GM12878 (cell line): Measurements from ENCODE around the gene HSD11B1. TPM values are rescaled to one million over a fixed set of nuclear protein-coding genes. Genes with fewer than 3 reads are reported as not detected.

Experiments used
- ATF2 ChIP-seq: IDR thresholded peaks from 2 replicates; pipeline ENCODE4 v1.6.1; 2012; ENCODE audit warnings: low read length, inconsistent platforms
- BRCA1 ChIP-seq: IDR thresholded peaks from 2 replicates; pipeline ENCODE4 v1.6.1; 2011; ENCODE audit warnings: low read depth, low read length, improper control_type of control experiment
- CREB1 ChIP-seq: IDR thresholded peaks from 2 replicates; pipeline ENCODE4 v1.6.1; 2012; ENCODE audit warnings: low read depth, mild to moderate bottlenecking, inconsistent platforms
- ESRRA ChIP-seq: IDR thresholded peaks from 2 replicates; pipeline ENCODE4 v1.6.1; 2012; ENCODE audit warnings: mild to moderate bottlenecking, low read length, improper control_type of control experiment
- IRF3 ChIP-seq: fragments of 450-650 bp; IDR thresholded peaks from 2 replicates; pipeline ENCODE4 v1.6.1; 2014; ENCODE audit warnings: mild to moderate bottlenecking
- JUND ChIP-seq: IDR thresholded peaks from 2 replicates; pipeline ENCODE4 v1.6.1; 2012; ENCODE audit warnings: low read depth, mild to moderate bottlenecking, low read length, improper control_type of control experiment, moderate library complexity
- MLLT1 ChIP-seq: fragments of 450-650 bp; IDR thresholded peaks from 2 replicates; pipeline ENCODE4 v1.6.1; 2016; ENCODE audit warnings: mild to moderate bottlenecking
- MTA3 ChIP-seq: IDR thresholded peaks from 2 replicates; pipeline ENCODE4 v1.6.1; 2012; ENCODE audit warnings: low read length, inconsistent platforms, borderline replicate concordance
- MYC ChIP-seq: IDR thresholded peaks from 2 replicates; pipeline ENCODE4 v1.6.1; 2011; ENCODE audit warnings: mild to moderate bottlenecking, low read length, moderate library complexity, inconsistent platforms; ENCODE audit not compliant: insufficient read depth, insufficient replicate concordance, insufficient read length, severe bottlenecking
- NFIC ChIP-seq: IDR thresholded peaks from 2 replicates; pipeline ENCODE4 v1.6.1; 2012; ENCODE audit warnings: low read depth, mild to moderate bottlenecking, inconsistent platforms, low read length, moderate library complexity
- RAD51 ChIP-seq: fragments of 450-650 bp; IDR thresholded peaks from 2 replicates; pipeline ENCODE4 v1.6.1; 2016; ENCODE audit warnings: moderate library complexity, mild to moderate bottlenecking, inconsistent platforms
- RELB ChIP-seq: fragments of 450-650 bp; IDR thresholded peaks from 2 replicates; pipeline ENCODE4 v1.6.1; 2017; ENCODE audit warnings: low read depth, mild to moderate bottlenecking, moderate library complexity
- RFX5 ChIP-seq: IDR thresholded peaks from 2 replicates; pipeline ENCODE4 v1.6.1; 2011; ENCODE audit warnings: low read depth, low read length, improper control_type of control experiment
- SKIL ChIP-seq: fragments of 450-650 bp; IDR thresholded peaks from 2 replicates; pipeline ENCODE4 v1.6.1; 2017; ENCODE audit warnings: mild to moderate bottlenecking, low read depth, inconsistent platforms; ENCODE audit not compliant: poor library complexity, severe bottlenecking
- SMAD1 ChIP-seq: fragments of 450-650 bp; IDR thresholded peaks from 2 replicates; pipeline ENCODE4 v1.6.1; 2018; ENCODE audit warnings: mild to moderate bottlenecking, low read depth; ENCODE audit not compliant: partially characterized antibody
- TARDBP ChIP-seq: IDR thresholded peaks from 2 replicates; pipeline ENCODE4 v1.6.1; 2016; ENCODE audit warnings: borderline replicate concordance
- TBL1XR1 ChIP-seq: IDR thresholded peaks from 2 replicates; pipeline ENCODE4 v1.6.1; 2012; ENCODE audit warnings: low read depth, low read length, improper control_type of control experiment
- TCF12 ChIP-seq: IDR thresholded peaks from 2 replicates; pipeline ENCODE4 v1.6.1; 2011; ENCODE audit warnings: low read depth, mild to moderate bottlenecking, low read length
- YY1 ChIP-seq: IDR thresholded peaks from 2 replicates; pipeline ENCODE4 v1.6.1; 2011; ENCODE audit warnings: low read depth, mild to moderate bottlenecking, low read length
- ZNF274 ChIP-seq: IDR thresholded peaks from one replicate; pipeline ENCODE4 v1.8.0; 2011; ENCODE audit not compliant: insufficient read length, insufficient read depth
- ZSCAN29 ChIP-seq: fragments of 450-650 bp; IDR thresholded peaks from 2 replicates; pipeline ENCODE4 v1.6.1; 2017; ENCODE audit warnings: mild to moderate bottlenecking, moderate library complexity
- polyA plus RNA-seq, 11 experiments: library from polyadenylated mRNA; depleted of rRNA in 4 of 11; unstranded in 6 of 11; stranded (reverse) in 5 of 11; fragments of >200 nt; fragmentation: Nextera tagmentation in 4 of 11; fragmentation: Illumina TruSeq in 1 of 11; extraction: Ambion mirVana in 4 of 11; extraction: Trizol in 1 of 11; gene quantifications; 1 replicate in 1 of 11; 2 replicates in 10 of 11; pipeline versions ENCODE4 v1.2.1 to v1.2.3, GENCODE V29; 2011 to 2016; ENCODE audit warnings: inconsistent platforms in 2 of 11, missing spikeins in 2 of 11, low read depth in 1 of 11
- total RNA-seq, 4 experiments: library from RNA; depleted of rRNA in 3 of 4; stranded (reverse); fragments of >200 nt in 3 of 4; fragmentation: Illumina TruSeq in 1 of 4; extraction: Trizol in 1 of 4; gene quantifications; 2 replicates each; pipeline versions ENCODE4 v1.2.1 to v1.2.3, GENCODE V29; 2013 to 2021
- TF ChIP-seq, protein P1 (sequence below): IDR thresholded peaks from 2 replicates; pipeline ENCODE4 v1.6.1; 2011; ENCODE audit warnings: mild to moderate bottlenecking, low read depth, low read length, moderate library complexity; ENCODE audit not compliant: insufficient replicate concordance

The HSD11B1 gene
- total and polyA plus RNA-seq, 10 of the 15 experiments (the other 5 are each of a cell fraction or from before 2014, with no cell fraction given): 0.04 to 0.27 (median 0.15) TPM; not detected in 7

DNA sequence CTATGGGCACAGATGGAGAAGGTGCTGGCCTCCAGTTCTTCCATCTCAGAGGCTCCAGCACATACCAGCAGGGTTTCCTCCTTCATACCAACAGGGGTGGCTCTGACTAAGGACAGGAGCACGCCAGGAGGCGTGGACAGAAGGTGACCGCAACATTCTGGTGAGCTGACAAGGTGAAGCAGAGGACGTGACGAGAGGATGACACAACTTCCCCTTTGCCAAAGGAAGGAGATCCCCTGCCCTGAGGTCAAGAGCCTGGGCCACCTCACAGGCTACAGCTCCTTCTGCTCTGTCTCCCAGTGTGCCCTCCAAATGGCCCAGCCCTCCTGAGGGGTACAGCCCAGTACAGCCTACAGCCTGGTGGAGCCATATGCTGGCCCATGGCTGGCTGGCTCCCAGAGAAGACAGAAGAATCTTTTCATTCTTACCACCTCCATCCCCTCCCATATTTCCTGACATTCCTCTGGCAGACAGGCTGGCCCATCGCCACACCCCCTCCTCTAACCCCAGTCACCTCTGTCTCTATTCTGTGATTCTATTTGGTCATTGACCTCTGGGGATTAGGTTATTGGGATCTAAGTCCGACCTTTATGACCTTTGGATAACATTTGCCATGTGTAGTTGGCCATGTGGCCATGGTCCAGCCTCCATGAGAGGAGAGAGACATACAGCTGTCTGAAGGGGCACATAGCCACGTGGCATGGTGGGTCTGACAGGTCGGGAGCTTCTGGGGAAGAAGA is 47.3 kb upstream of the HSD11B1 start (continued):
- no peak for TF ChIP-seq JUND
- TF ChIP-seq MTA3: no peak
- TF ChIP-seq TBL1XR1: no peak
- no peak for TF ChIP-seq SKIL
- no peak for TF ChIP-seq NFIC
- no peak for TF ChIP-seq ZSCAN29
- TF ChIP-seq TCF12: no peak
- no peak for TF ChIP-seq ZNF274
- TF ChIP-seq RELB: no peak
- TF ChIP-seq ESRRA: no peak
- no peak for TF ChIP-seq IRF3
- no peak for TF ChIP-seq ATF2
- TF ChIP-seq RAD51: no peak
- TF ChIP-seq RFX5: no peak
- TF ChIP-seq, protein P1, sequence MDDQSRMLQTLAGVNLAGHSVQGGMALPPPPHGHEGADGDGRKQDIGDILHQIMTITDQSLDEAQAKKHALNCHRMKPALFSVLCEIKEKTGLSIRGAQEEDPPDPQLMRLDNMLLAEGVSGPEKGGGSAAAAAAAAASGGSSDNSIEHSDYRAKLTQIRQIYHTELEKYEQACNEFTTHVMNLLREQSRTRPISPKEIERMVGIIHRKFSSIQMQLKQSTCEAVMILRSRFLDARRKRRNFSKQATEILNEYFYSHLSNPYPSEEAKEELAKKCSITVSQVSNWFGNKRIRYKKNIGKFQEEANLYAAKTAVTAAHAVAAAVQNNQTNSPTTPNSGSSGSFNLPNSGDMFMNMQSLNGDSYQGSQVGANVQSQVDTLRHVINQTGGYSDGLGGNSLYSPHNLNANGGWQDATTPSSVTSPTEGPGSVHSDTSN: no peak
- no peak for TF ChIP-seq MYC
- peak; percentile 35; the same call in 1 of the 2 replicates for TF ChIP-seq MLLT1
- no peak for TF ChIP-seq TARDBP
- TF ChIP-seq BRCA1: no peak
- no peak for TF ChIP-seq YY1
- TF ChIP-seq CREB1: peak; percentile 85
- TF ChIP-seq SMAD1: no peak
